Spleen (tissue), 11 donors: ENCODE measurements around the gene OGFR. TPM values are rescaled to one million over a fixed set of nuclear protein-coding genes. Genes with fewer than 3 reads are reported as not detected.

Source experiments
- DNase-seq: peaks from one replicate; pipeline ENCODE4 v3.0.0-alpha.2; 2020
- H3K27ac ChIP-seq, 8 donors: fragments of 200-600 bp; sonication (generic) in 7 of 8; 1 replicate in 4 of 8; 2 replicates in 4 of 8; pipeline versions ENCODE4 v1.5.0 to v1.8.0; 2016 to 2021; ENCODE audit warnings: inconsistent platforms in 4 of 8, mild to moderate bottlenecking in 4 of 8, moderate library complexity in 1 of 8
- H3K27me3 ChIP-seq, 7 donors: fragments of 200-600 bp; sonication (generic) in 6 of 7; replicated peaks in 1 of 7; 1 replicate in 4 of 7; 2 replicates in 3 of 7; pipeline versions ENCODE4 v1.5.0 to v1.8.0; 2016 to 2021; ENCODE audit warnings: inconsistent platforms in 3 of 7, mild to moderate bottlenecking in 1 of 7
- H3K36me3 ChIP-seq, 6 donors: fragments of 200-600 bp; sonication (generic) in 5 of 6; 1 replicate in 4 of 6; 2 replicates in 2 of 6; pipeline versions ENCODE4 v1.5.0 to v1.8.0; 2016 to 2021; ENCODE audit warnings: inconsistent platforms in 2 of 6
- H3K4me1 ChIP-seq, 6 donors: fragments of 200-600 bp; sonication (generic) in 5 of 6; 1 replicate in 3 of 6; 2 replicates in 3 of 6; pipeline versions ENCODE4 v1.5.0 to v1.8.0; 2016 to 2021; ENCODE audit warnings: inconsistent platforms in 3 of 6
- H3K4me3 ChIP-seq, 8 donors: fragments of 200-600 bp; sonication (generic) in 7 of 8; 1 replicate in 4 of 8; 2 replicates in 4 of 8; pipeline versions ENCODE4 v1.5.0 to v1.8.0; 2016 to 2021; ENCODE audit warnings: inconsistent platforms in 4 of 8, mild to moderate bottlenecking in 4 of 8, moderate library complexity in 2 of 8
- H3K9me3 ChIP-seq, 8 donors: fragments of 200-600 bp; sonication (generic) in 7 of 8; 1 replicate in 4 of 8; 2 replicates in 4 of 8; pipeline versions ENCODE4 v1.5.0 to v1.8.0; 2016 to 2021; ENCODE audit warnings: inconsistent platforms in 4 of 8
- CTCF ChIP-seq, 11 experiments: fragments of 200-600 bp in 7 of 11; fragments of 450-650 bp in 4 of 11; sonication (generic) in 4 of 11; IDR thresholded peaks in 8 of 11; conservative IDR thresholded peaks in 3 of 11; 1 replicate in 7 of 11; 2 replicates in 4 of 11; pipeline versions ENCODE4 v1.4.0 to v1.8.0; 2016 to 2021; ENCODE audit warnings: antibody characterized with exemption in 11 of 11, inconsistent platforms in 4 of 11, mild to moderate bottlenecking in 1 of 11
- POLR2A ChIP-seq, 3 donors: fragments of 450-650 bp; IDR thresholded peaks; one replicate each; pipeline ENCODE4 v1.5.1; 2017; ENCODE audit warnings: antibody characterized with exemption in 3 of 3, mild to moderate bottlenecking in 1 of 3
- POLR2AphosphoS5 ChIP-seq, 3 donors: sonication (generic); formaldehyde crosslinking; IDR thresholded peaks; one replicate each; pipeline ENCODE4 v1.5.1; 2017; ENCODE audit warnings: antibody characterized with exemption in 3 of 3
- WGBS, 5 donors: extraction: QIAGEN DNeasy Blood & Tissue Kit in 3 of 5; methylation state at CpG; one replicate each; pipeline versions ENCODE4 v1.1.5 to v1.1.7; 2013 to 2018; 5-methylcytosine and 5-hydroxymethylcytosine counted together
- intact Hi-C: fragments of 100-400 bp; cut with DNase I; formaldehyde crosslinking; loops from one replicate; pipeline ENCODE4 v1.15.0; 2023; ENCODE audit warnings: low total_unique reads
- polyA plus RNA-seq, 3 donors: library from polyadenylated mRNA; stranded (reverse); fragments of 200-250 nt; gene quantifications; one replicate each; pipeline ENCODE4 v1.2.1, GENCODE V29; 2013
- total RNA-seq, 7 donors: library from RNA; depleted of rRNA in 3 of 7; stranded (reverse); fragments of >200 nt in 3 of 7; fragmentation: NEBNext Ultra II Directional in 4 of 7; extraction: Animal tissue kit (Norgen Biotek cat#: 25700) in 4 of 7; gene quantifications; one replicate each; pipeline versions ENCODE4 v1.1.0 to v1.2.1, GENCODE V29; 2016 to 2021
- donor health status: healthy with polysubstance abuse.
- donor health status: DM: no; HTN: no; CAD: no; lungs with moderate emphysema.
- donor health status: DM: no; HTN: no; CAD: no.
- donor health status: Bipolar disorder and iron deficiency.
- donor health status: healthy.
- donor health status: DM: no; HTN: no; CAD: no.
- donor health status: DM: yes; HTN: yes; CAD: no.

Gene OGFR
- total and polyA plus RNA-seq, 10 donors: 46.0 to 127 (median 78.2) TPM

DNA sequence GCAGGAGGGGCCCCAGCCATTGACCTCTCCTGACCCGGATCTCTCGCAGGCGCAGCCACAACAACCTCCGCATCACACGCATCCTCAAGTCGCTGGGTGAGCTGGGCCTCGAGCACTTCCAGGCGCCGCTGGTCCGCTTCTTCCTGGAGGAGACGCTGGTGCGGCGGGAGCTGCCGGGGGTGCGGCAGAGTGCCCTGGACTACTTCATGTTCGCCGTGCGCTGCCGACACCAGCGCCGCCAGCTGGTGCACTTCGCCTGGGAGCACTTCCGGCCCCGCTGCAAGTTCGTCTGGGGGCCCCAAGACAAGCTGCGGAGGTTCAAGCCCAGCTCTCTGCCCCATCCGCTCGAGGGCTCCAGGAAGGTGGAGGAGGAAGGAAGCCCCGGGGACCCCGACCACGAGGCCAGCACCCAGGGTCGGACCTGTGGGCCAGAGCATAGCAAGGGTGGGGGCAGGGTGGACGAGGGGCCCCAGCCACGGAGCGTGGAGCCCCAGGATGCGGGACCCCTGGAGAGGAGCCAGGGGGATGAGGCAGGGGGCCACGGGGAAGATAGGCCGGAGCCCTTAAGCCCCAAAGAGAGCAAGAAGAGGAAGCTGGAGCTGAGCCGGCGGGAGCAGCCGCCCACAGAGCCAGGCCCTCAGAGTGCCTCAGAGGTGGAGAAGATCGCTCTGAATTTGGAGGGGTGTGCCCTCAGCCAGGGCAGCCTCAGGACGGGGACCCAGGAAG is 7.7 kb downstream of the OGFR start:
- TF ChIP-seq POLR2A (IDR thresholded peaks at IDR 0.05) (no peak), POLR2AphosphoS5 (IDR thresholded peaks at IDR 0.05) (peak in 1 of 3 donors; percentile 5), CTCF (IDR thresholded peaks at IDR 0.05 in 8 of 11, conservative IDR thresholded peaks at IDR 0.05 in 3 of 11) (no peak)
- DNase-seq: no peak
- H3K27ac ChIP-seq: no peak overlapping the region
- H3K4me3 ChIP-seq: no peak overlapping the region
- peaks cover 7 to 33% (median 27%) of the 10 kb centered on the region in 7 donors for H3K27me3 ChIP-seq
- WGBS, 5 donors: 62 to 84% (median 77%) methylated on average over 20 to 43 of the region's 43 CpGs
- H3K4me1 ChIP-seq: peaks cover 11 to 57% (median 48%) of the 10 kb centered on the region in 6 donors
- H3K36me3 ChIP-seq: peaks cover 9 to 70% (median 67%) of the 10 kb centered on the region in 6 donors
- no peaks in the 10 kb centered on the region for H3K9me3 ChIP-seq
- intact Hi-C loops: no loop called here

DNA sequence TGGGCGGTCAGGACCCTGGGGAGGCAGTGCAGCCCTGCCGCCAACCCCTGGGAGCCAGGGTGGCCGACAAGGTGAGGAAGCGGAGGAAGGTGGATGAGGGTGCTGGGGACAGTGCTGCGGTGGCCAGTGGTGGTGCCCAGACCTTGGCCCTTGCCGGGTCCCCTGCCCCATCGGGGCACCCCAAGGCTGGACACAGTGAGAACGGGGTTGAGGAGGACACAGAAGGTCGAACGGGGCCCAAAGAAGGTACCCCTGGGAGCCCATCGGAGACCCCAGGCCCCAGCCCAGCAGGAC is 8.2 kb downstream of the OGFR start:
- WGBS, 5 donors: 91 to 97% (median 94%) methylated on average over 11 of the region's 11 CpGs
- peaks cover 7 to 65% (median 62%) of the 10 kb centered on the region in 6 donors for H3K36me3 ChIP-seq

DNA sequence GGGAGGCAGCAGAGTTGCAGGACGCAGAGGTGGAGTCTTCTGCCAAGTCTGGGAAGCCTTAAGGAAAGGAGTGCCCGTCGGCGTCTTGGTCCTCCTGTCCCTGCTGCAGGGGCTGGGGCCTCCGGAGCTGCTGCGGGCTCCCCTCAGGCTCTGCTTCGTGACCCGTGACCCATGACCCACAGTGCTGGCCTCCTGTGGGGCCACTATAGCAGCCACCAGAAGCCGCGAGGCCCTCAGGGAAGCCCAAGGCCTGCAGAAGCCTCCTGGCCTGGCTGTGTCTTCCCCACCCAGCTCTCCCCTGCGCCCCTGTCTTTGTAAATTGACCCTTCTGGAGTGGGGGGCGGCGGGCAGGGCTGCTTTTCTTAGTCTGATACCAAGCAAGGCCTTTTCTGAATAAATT is 9.0 kb downstream of the OGFR start:
- Histone ChIP-seq H3K27ac (no peak overlapping the region), H3K4me1 (peaks cover 9 to 54% (median 46%) of the 10 kb centered on the region in 6 donors), H3K27me3 (peaks cover 7 to 45% (median 39%) of the 10 kb centered on the region in 7 donors), H3K36me3 (peaks cover 4 to 58% (median 54%) of the 10 kb centered on the region in 6 donors), H3K9me3 (no peaks in the 10 kb centered on the region), H3K4me3 (no peak overlapping the region)
- WGBS, 5 donors: 87 to 93% (median 89%) methylated on average over 5 to 13 of the region's 13 CpGs
- DNase-seq: no peak
- TF ChIP-seq POLR2A (IDR thresholded peaks at IDR 0.05) (no peak), POLR2AphosphoS5 (IDR thresholded peaks at IDR 0.05) (peak in 2 of 3 donors; percentile 15 to 69)
- intact Hi-C loops: no loop called here

More for the DNA sequence above, 8.2 kb downstream of the OGFR start:
- intact Hi-C loops: no loop called here
- Histone ChIP-seq H3K4me1 (peaks cover 11 to 54% (median 48%) of the 10 kb centered on the region in 6 donors), H3K27me3 (peaks cover 7 to 38% (median 32%) of the 10 kb centered on the region in 7 donors), H3K27ac (no peak overlapping the region), H3K9me3 (no peaks in the 10 kb centered on the region), H3K4me3 (no peak overlapping the region)
- TF ChIP-seq POLR2AphosphoS5 (IDR thresholded peaks at IDR 0.05) (peak; percentile 54 to 78 (median 56)), POLR2A (IDR thresholded peaks at IDR 0.05) (no peak)
- no peak for DNase-seq

DNA sequence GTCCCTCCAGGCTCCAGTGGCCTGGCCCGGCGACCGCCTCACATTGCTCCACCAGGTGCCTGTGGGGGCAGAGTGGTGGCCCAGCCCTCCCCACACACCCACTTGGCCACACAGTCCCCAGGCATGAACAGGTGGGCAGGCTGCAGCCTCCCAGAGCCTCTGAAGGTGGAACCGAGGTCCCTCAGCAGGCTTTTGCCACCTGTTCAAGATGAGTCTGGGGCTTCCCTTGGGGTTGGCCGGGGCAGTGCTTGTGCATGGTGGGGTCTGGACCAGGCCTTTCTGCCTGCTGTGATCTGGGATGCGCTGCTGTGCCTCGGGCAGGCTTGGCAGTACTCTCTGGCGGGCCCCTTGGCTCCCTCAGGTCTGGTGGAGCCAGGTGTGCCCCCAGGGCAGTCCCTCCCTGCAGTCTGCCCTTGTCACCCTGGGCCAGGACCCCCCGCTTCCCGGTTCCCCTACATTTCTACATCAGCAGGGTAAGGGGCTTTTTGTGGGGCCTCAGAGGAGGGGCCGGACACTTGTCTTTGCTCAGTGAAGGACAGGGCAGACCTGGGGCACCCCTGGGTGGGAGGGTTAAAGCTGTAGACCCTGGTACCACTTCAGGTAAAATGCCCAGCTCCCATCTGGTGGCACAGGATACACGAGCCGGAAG is 9.5 kb downstream of the OGFR start:
- no peak overlapping the region for H3K27ac ChIP-seq
- H3K9me3 ChIP-seq: no peaks in the 10 kb centered on the region
- DNase-seq: no peak
- WGBS, 5 donors: 70 to 80% (median 79%) methylated on average over 5 to 13 of the region's 13 CpGs
- peaks cover 9 to 55% (median 49%) of the 10 kb centered on the region in 6 donors for H3K4me1 ChIP-seq
- H3K27me3 ChIP-seq: peaks cover 7 to 51% (median 45%) of the 10 kb centered on the region in 7 donors
- intact Hi-C loops: no loop called here
- H3K4me3 ChIP-seq: no peak overlapping the region
- no peak for TF ChIP-seq CTCF (IDR thresholded peaks at IDR 0.05 in 8 of 11, conservative IDR thresholded peaks at IDR 0.05 in 3 of 11)
- TF ChIP-seq POLR2AphosphoS5 (IDR thresholded peaks at IDR 0.05): peak in 1 of 3 donors; percentile 72
- H3K36me3 ChIP-seq: peaks cover 4 to 52% (median 48%) of the 10 kb centered on the region in 6 donors

DNA sequence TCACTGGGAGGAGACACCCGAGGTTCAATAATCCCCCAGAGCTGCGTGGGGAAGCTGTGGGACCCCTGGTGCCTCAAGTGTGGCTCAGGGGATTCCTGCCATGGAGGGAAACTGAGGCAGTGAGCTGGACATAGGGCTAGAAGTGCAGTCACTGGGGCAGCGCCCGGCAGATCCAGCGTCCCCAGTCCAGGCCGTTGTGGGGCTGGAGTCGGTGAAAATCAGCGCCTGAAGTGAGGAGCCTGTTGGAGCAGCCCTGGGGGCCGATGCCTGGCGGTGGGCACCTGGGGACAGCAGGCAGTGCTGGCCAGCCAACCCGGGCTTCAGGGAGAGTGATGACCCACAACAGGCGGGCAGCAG is 10.1 kb downstream of the OGFR start:
- no peaks in the 10 kb centered on the region for H3K9me3 ChIP-seq
- WGBS, 5 donors: 64 to 83% (median 70%) methylated on average over 9 to 12 of the region's 12 CpGs
- H3K4me1 ChIP-seq: peaks cover 9 to 58% (median 50%) of the 10 kb centered on the region in 6 donors
- intact Hi-C loops: no loop called here
- no peak overlapping the region for H3K4me3 ChIP-seq
- no peak for DNase-seq
- peaks cover 7 to 56% (median 46%) of the 10 kb centered on the region in 7 donors for H3K27me3 ChIP-seq
- peaks cover 4 to 47% (median 43%) of the 10 kb centered on the region in 6 donors for H3K36me3 ChIP-seq
- H3K27ac ChIP-seq: no peak overlapping the region
- TF ChIP-seq POLR2A (IDR thresholded peaks at IDR 0.05): no peak
- peak; percentile 24 to 63 (median 37) for TF ChIP-seq POLR2AphosphoS5 (IDR thresholded peaks at IDR 0.05)
